Measurements from ENCODE around the gene CTNS. TPM values are rescaled to one million over a fixed set of nuclear protein-coding genes. Genes with fewer than 3 reads are reported as not detected.

The CTNS gene
- total RNA-seq = 13.8 TPM

GRCh38 chr17:3636154-3636907, at the start of gene CTNS, which contains the start of gene SHPK:
CTNS (plus strand) TSS chr17:3636760; CDS start chr17:3640207, 3,447 bp downstream.
SHPK (minus strand) TSS chr17:3636250; CDS start chr17:3636219, 31 bp downstream.

GRCh38 chr17:3668279-3669084, 31.9 kb downstream of the CTNS start, which contains the start of the genes EMC6 and TAX1BP3:
EMC6 (plus strand) TSS chr17:3668812; CDS start chr17:3669147, 335 bp downstream.
TAX1BP3 (minus strand) TSS chr17:3668578; CDS start chr17:3668526, 52 bp downstream.

DNA sequence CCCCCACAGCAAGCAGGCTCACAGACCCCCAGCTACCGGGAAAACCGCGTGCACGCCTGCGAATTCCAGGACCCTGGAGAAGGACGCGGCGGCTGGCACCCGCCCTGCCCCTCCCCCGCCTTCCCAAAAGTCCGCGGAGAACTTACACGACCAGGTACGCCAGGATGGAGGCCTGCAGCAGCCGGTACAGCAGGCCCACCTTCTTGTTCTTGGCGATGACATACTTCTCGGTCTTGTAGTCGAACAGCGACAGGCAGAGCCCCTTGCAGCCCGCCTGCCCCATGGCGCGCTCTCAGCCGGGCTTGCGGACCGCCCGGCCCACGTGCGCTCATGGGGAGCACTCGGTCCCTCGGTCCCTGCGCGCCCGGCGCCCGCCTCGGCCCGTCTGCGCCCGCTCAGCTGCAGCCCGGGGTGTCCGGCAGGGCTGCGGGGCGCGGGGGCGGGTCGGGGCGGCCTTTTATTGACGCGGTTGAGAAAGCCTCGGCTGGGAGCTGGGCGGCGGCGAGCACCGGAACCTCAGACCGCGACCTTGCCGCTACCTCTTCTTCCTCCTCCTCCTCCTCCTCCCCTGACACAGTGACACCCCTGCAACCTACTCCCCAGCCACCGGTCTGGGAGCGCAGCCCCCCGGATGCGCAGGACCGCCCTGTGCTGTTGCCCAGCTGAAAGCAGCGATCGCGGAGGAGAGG, 59.3 kb downstream of the CTNS start, which contains the start of gene P2RX5:
P2RX5 (minus strand) TSS at position 433 of the 689 bp plus-strand sequence; CDS start at position 283, 150 bp downstream.

Other genes with a start within 250 kb of the CTNS start
- gene OR1E1, start 238.3 kb upstream of the CTNS start, total RNA-seq = not detected
- gene OR3A3, start 225.4 kb upstream of the CTNS start, total RNA-seq = not detected
- gene OR1E2, start 202.9 kb upstream of the CTNS start, total RNA-seq = not detected
- gene SPATA22, start 164.9 kb upstream of the CTNS start, total RNA-seq = 1.8 TPM
- 5.4 TPM for gene ASPA, start 160.8 kb upstream of the CTNS start, total RNA-seq
- 0.55 TPM for gene TRPV3, start 78.9 kb upstream of the CTNS start, total RNA-seq
- gene TRPV1, start 27.3 kb upstream of the CTNS start, total RNA-seq = 11.9 TPM
- gene SHPK, start 510 bp upstream of the CTNS start, total RNA-seq = 23.7 TPM
- 37.0 TPM for gene TAX1BP3, start 31.8 kb downstream of the CTNS start, total RNA-seq
- 16.1 TPM for gene EMC6, start 32.1 kb downstream of the CTNS start, total RNA-seq
- 3.0 TPM for gene P2RX5, start 59.4 kb downstream of the CTNS start, total RNA-seq
- gene HASPIN, start 87.1 kb downstream of the CTNS start, total RNA-seq = 1.8 TPM
- 7.9 TPM for gene ITGAE, start 164.4 kb downstream of the CTNS start, total RNA-seq
- gene NCBP3, start 209.5 kb downstream of the CTNS start, total RNA-seq = 47.1 TPM

Measured in camera-type eye (tissue), 1 donor.